Embryonic facial prominence (tissue), 1 donor: ENCODE data around the gene STARD8.

Experiments used
- DNase-seq: peaks from one replicate; pipeline ENCODE4 v3.0.0-alpha.2; 2016; ENCODE audit errors: extremely low spot score

STARD8 gene

GRCh38 chrX:68748030-68748429 is 100.6 kb downstream of the STARD8 start:
- no peak for DNase-seq

GRCh38 chrX:68749426-68749825 is 102.0 kb downstream of the STARD8 start:
- no peak for DNase-seq

DNA sequence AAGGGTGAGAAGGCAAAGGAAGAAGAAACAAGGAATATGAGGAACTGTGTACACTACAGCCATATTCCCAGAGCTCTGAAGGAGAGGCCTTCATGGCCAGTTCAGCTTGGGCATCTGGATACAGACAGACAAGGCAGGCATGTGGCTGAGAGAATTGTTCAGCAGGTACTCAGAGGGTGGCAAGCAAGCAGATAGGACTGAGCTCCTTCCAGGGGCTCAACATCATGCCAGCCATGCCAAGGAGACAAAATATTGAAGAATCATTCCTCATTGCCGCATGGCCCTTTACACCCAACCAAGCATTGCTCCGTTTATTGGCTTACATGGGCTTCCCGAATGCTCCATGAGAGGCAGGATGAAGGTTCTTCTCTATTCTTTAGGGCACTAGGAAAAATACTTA is 102.8 kb downstream of the STARD8 start:
- DNase-seq: no peak

- DNase-seq: no peak
These were observed 103.9 kb downstream of the STARD8 start for GRCh38 chrX:68751372-68751771.

GRCh38 chrX:68753218-68753617 is 105.8 kb downstream of the STARD8 start:
- DNase-seq: no peak

DNA sequence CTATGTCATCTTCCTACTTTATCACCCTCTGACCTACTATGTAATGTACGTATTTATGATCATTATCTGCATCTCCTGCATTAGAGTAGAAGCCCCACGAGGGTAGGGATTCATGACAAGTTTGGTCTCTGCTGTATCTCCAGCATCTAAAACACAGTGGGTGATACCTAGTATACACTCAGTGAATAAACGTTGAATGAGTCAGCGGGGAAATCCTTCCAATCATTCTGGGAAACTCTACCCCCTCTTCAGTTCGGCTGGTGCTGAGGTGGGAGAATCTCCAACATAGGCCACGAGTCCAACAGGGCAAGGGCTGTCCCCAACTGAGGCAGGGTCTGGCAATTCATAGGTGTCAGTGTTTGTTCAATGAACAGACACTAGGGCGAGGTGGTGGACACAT is 106.9 kb downstream of the STARD8 start:
- no peak for DNase-seq

DNA sequence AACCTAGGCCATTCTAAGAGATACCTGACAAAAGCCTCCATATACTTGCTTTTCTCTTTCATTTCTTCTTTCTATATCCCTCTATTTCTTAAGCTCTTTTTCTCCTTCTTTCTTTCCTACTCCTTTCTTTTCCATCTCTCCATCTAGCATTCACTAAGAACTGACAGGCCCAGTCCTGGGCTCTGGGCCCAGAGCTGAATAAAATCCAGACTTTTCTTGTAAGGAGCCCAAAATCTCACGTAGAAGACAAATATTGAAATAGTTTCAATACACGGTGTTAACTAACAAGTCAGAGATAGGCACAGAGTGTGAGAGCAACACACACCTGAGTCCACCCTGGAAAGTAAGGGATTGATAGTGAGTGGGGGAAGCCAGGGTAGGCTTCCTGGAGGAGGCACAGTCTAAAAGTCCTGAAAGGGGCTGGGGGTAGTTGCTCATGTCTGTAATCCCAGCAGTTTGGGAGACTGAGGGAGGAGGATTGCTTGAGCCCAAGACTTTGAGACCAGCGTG is 108.2 kb downstream of the STARD8 start:
- DNase-seq: no peak

DNA sequence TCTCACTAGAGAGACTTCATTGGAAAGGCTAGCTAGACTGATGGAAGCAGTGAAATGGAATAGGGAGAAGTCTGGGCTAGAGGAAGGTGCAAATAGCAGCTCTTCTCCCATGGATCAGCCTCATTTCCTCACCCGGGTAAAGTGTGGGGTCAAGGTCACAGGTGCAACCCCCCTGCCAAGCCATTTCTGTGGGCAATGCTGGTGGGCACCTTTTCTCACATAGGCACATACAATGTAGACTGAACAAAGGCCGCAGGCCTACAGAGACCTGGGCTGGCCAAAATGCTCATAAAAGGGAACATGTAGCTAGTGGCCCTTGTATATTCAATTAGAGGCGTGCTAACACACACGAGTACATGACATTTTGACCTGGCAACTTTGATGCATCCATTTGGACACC is 109.9 kb downstream of the STARD8 start:
- DNase-seq: no peak

DNA sequence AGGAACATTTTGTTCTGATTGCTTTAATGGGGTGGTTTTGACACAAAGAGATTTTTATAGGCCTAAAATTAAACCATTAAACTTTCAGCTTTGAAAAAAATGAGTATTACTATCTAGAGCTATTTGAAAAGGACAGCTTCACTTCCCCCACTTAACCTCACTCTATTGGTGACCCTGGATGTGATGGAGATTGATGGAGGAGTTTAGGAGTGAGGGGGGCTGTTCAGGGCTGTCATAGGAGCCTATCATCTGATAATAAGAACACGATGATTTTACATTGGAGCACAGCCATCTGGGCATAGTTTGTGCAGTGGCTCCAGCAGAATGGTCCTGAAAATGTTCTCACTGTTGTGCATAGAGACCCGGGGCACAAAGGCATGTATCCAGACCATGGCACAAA is 110.3 kb downstream of the STARD8 start:
- no peak for DNase-seq

DNA sequence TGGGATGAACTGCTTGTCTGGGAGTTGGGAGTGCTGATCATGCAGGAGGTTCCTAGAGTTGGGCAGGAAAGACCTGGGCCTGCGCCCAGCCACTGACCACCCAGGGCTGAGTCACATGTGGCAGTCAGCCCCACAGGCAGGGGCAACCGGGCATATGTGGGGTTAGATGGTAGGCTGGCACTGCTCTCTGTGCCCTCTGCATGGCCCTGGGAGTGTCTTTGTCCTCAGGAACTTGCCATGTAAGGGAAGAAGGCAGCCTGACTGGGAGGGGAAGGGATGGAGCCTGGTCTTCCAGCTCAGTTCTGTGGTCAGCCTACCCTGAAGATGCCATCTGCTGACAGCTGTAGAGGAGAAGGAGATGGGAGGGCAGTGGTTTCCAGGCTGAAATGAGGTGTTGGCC is 111.2 kb downstream of the STARD8 start:
- DNase-seq: no peak

GRCh38 chrX:68761086-68761485 is 113.6 kb downstream of the STARD8 start:
- no peak for DNase-seq

GRCh38 chrX:68762766-68763165 is 115.3 kb downstream of the STARD8 start:
- no peak for DNase-seq

DNA sequence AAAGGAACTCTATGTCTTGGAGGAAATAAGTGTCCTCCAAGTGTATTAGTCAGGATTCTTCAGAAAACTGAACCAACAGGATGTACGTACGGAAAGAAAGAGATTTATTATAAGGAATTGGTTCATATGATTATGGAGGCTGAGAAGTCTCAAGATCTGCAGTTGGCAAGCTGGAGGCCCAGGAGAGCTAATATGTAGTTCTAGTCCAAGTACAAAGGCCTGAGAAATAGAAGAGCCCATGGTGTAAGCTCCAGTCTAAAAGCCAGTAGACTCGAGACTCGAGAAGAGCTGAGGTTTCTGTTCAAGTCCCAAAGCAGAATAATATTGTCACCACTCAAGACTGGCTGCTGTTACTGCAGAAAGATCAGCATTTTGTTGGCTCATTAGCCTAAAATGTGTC is 116.0 kb downstream of the STARD8 start:
- no peak for DNase-seq
